ENCODE results near the gene AKAP1.

DNA sequence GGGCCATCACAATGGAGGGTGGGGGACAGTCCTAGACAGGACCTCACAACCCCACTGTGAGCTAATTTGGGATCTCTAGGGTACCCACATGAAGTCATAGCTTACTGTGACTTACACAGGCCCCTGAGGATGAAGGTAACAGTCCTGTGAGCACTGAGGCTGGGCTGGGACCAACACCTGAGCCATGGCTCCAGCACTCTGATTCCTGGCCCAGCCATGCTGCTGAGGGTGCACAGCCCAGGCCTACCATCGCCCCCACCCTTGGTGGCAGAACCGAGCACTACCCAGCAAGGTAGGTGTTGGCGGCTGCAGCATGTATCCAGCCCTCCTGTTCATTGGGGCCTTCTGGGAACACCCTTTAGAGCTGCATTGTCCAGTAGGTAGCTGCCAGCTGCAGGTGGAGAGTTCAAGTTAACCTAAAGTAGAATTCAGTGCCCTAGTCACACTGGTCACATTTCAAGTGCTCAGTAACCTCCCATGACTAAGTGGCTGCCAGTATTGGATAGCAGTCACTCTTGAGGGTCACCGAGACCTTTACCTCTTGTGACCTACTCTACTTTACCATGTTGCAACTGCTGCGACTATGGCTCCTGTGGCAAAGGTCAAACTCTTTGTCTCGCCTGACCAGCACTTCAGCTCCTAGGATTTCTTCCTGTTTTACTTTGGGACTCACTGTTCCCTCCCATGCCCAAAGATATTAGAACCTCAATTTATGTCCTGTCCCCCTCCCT lies 11.6 kb downstream of the AKAP1 start:
- TF ChIP-seq, protein P1, sequence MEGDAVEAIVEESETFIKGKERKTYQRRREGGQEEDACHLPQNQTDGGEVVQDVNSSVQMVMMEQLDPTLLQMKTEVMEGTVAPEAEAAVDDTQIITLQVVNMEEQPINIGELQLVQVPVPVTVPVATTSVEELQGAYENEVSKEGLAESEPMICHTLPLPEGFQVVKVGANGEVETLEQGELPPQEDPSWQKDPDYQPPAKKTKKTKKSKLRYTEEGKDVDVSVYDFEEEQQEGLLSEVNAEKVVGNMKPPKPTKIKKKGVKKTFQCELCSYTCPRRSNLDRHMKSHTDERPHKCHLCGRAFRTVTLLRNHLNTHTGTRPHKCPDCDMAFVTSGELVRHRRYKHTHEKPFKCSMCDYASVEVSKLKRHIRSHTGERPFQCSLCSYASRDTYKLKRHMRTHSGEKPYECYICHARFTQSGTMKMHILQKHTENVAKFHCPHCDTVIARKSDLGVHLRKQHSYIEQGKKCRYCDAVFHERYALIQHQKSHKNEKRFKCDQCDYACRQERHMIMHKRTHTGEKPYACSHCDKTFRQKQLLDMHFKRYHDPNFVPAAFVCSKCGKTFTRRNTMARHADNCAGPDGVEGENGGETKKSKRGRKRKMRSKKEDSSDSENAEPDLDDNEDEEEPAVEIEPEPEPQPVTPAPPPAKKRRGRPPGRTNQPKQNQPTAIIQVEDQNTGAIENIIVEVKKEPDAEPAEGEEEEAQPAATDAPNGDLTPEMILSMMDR (optimal IDR thresholded peaks at IDR 0.05 in 1 of 3, IDR thresholded peaks at IDR 0.05 in 1 of 3, conservative IDR thresholded peaks at IDR 0.05 in 1 of 3; ENCODE audit: extremely low read depth in 1 of 3, insufficient read depth in 2 of 3, low read length in 3 of 3), result no peak
- no peak for TF ChIP-seq EZH2 (IDR thresholded peaks at IDR 0.05; ENCODE audit: low read length)
